GM18951 (cell line): Measurements from ENCODE around the gene ARSI.

Experiments used
- POLR2A ChIP-seq: IDR thresholded peaks from 4 replicates; pipeline ENCODE4 v1.6.1; 2011; ENCODE audit warnings: mild to moderate bottlenecking; ENCODE audit not compliant: insufficient read length, insufficient read depth; ENCODE audit errors: extremely low read depth
- in situ Hi-C: fragments of 300-500 bp; cut with MboI; formaldehyde crosslinking; loops from one replicate; pipeline ENCODE4 v1.12.0; 2022; ENCODE audit warnings: low sequenced_read_pairs, mixed read lengths, inconsistent platforms; ENCODE audit not compliant: unreplicated experiment

Gene ARSI

DNA sequence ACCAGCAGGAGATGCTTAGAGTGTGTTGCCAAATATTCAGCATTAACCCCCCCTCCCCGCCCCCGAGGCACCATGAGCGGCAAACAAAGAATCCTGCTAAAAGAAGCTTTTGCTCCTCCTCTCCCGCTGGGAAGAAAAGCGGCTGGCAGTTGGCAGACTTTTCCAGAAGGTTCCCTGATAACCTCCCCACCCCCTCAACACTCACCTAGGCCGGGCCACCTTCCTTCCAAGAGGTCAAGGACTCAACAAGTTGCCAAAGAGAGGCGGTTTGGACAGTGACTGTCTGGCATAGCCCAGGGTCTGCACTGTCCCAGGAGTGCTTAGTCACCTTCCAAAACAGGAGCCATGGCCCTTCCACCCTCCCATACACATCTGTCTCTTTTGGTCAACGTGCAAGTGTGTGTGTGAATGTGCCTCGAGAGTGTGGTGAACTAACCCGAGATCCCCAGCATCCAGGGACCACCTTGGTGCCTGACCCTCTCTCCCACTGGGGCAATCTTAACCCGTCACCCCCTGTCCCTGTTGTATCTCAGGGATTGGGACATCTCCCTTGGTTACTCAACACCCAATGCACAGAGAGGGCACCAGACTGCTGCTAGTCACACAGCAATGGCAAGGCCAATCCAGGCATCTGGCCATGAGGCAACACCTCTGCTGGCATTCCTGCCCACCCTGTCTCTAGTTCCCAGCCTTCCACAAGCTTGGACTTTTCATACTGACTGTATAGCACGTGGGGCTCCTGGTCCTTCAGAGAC is 32.0 kb downstream of the ARSI start:
- in situ Hi-C loops, result no loop called here
- no peak for TF ChIP-seq POLR2A

DNA sequence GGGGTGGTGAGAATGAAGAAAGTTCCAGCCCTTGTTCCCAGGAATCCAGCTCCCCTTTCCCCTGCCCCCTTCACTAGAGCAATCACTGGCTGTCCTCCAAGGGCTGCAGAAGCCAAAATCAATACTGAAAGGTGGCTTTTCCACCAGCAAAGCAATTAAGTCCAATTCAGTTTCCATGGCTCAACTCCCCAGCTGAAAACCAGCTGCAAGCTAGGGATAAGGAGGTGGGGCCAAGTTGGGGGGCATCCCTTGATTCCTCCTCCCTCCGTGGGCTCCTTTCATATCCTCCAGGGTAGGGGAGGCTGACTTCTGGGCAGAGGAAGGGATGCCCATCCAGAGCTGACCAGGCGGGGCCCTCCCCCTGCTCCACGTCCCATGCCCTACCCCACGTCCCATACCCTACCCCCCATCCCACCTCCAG is 35.8 kb downstream of the ARSI start:
- no peak for TF ChIP-seq POLR2A
- in situ Hi-C loops, result no loop called here

DNA sequence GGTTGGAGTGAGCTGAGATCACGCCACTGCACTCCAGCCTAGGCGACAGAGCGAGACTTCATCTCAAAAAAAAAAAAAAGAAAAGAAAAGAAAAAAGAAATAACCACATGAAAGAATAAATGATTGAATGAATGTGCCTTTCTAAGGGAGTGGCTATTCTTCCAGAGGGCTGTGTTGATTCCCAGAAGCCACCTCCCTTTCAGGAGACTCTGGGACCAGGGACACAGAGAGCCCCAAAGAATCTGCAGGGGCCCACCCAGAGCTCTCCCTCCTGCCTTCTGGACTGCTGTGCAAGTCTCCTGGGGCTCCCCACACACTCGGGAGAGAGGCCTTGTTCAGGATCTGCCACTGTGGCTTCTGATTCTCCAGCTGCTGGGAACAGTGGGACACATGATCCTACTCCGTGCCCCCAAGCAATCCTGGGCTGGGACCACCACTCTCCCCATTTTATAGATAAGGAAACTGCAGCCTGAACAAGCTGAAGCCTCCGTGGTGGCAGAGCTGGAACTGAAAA is 36.8 kb downstream of the ARSI start:
- in situ Hi-C loops, result no loop called here

DNA sequence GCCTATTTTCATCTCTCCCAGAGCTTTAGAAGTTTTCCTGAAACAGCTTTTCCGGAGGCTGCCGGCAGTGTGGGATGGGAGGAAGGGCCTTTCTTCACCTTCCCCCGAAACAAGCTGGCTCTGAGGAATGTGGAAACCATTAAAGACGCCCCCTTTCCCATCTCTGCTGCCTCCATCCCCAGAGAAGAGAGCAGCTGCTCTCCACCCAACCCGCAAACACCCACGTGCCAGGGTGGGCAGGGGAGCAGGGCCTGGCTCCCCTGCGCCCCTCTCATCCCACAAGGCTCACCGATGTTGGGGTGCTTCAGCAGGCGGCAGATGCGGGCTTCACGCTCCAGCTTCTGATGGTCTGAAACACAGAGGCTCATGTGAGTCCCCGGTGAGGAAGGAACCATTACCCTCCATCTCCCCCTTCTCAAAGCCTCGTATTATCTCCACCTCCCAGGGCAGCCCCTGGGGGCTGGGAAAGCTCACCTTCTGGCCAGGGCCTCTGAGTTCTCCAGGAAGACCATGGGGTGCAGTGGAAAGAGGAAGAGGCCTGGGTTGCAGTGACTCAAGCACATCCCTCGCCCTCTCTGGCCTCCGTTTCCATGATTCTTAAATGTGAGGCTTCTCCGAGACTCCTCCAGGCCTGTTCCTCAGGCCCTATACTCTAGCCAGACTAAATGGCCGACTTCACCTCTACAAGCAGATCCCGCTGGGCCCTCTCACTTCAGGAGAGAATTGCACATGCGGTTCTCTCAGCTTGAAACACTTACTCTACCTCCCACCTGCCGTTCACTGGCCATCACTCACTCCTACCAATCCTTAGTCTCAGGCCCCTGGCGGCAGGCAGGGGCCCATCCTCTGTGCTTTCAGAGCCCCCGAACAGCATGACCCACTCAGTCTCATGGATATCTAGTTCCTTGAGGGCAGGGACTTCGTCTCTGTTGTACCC is 37.8 kb downstream of the ARSI start:
- TF ChIP-seq POLR2A, result no peak
- in situ Hi-C loops, result no loop called here

More for the DNA sequence above, 36.8 kb downstream of the ARSI start:
- no peak for TF ChIP-seq POLR2A

DNA sequence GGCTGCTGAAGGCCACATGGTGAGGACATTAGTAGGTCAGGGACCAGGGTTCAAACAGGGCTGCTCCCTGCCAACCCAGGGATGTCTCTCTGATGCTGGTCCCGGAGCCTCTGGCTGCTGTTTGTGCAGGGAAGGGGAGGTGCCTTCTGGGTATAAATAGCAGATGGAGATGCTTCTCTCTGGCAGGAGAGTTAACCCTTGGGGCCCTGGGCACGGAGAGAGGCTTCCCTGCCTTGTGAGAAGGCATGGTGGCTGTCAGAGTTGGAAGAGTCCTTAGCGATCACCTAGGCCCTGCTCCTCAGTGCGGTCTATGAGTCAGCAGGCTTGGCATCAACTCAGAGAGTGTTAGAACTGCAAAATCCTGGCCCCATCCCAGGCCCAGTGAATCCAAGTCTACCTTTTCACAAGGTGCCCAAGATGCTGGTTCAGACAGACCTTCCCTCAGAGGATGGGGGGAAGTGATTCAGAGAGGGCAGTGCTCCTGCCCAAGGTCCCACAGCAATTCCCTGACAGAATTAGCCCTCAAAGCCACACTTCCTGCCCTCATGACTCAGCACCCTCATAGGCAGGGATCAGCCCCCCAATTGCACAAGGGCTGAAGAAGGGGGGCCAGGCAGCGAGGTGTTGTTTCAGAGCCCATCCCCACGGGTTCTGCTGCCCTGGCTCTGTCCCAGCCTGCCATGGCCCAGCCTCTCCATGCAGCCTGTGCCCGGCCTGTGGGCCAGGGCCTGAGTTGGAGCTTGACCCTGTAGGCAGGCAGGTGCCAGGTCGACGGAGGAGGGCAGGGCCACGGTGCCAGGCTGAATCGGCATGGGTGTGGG is 38.7 kb downstream of the ARSI start:
- in situ Hi-C loops, result no loop called here
- no peak for TF ChIP-seq POLR2A

DNA sequence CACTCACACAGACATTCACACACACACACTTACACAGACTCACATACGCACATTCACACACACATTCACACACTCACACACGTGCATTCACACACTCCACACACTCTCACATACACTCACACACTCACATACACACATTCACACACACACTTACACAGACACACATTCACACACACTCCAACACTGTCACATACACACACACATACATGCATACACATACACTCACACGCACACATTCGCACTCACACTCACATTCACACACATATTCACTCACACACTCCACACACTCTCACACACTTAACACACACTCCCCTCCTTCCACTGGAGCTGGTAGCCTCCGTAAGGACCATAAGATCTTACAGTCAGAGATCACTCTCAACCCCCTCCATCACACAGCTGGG is 39.3 kb downstream of the ARSI start:
- in situ Hi-C loops, result no loop called here
- no peak for TF ChIP-seq POLR2A

DNA sequence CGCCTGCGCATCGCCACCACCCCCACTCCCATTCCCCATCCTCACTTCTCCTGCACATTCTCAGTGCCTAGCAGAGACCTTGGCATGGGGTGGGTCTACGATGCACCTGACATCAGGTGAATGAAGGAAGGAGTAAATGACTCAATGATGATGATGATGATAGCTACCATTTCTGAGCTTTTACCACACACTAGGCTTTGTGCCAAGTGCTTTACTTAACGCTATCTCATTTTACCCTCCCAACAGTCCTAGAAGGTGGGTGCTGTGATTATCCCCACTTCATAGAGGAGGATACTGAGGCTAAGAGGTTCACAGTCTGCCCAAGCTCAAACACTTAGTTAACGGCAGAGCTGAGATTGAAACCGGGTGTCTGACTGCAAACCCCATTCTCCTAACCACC is 40.2 kb downstream of the ARSI start:
- in situ Hi-C loops, result no loop called here

DNA sequence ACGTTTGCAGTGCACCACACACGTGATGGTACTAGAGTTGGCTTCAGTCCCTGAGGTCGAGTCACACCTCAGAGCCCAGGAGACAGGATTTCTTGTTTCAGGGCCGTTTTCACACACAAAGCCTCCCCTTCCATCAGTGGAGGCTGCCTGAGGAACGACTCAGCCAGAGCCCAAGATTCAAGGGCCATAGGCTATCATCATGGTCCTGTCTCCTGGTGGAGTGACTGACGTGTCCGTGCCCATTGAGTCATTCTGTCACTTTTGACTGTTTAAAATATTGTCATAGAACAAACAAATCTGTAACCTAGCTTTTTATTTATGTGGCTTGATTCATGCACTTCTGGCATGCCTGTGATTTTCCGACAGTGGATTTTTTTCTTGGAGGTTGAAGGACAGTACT is 41.5 kb downstream of the ARSI start:
- in situ Hi-C loops, result no loop called here
- TF ChIP-seq POLR2A, result no peak

More for the DNA sequence above, 40.2 kb downstream of the ARSI start:
- TF ChIP-seq POLR2A, result no peak

DNA sequence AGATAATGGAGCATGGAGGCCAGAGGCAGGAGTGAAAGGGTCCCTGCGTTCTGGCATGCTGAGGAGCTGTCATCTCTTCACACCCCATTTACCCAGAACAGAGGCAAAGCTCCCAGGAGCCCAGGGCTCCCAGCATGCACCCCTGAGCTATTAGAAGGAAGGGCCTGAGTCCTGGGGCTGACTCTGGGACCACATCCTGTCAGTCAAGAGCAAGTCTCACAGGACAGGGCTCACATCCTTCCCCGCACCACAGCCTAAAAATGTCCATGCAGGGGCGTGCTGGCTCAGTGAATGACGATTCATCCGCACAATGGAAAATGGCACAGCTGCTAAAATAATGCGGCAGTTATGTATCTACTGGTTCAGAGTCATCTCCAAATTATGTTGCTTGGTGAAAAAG is 44.6 kb downstream of the ARSI start:
- in situ Hi-C loops, result no loop called here
- TF ChIP-seq POLR2A, result no peak

DNA sequence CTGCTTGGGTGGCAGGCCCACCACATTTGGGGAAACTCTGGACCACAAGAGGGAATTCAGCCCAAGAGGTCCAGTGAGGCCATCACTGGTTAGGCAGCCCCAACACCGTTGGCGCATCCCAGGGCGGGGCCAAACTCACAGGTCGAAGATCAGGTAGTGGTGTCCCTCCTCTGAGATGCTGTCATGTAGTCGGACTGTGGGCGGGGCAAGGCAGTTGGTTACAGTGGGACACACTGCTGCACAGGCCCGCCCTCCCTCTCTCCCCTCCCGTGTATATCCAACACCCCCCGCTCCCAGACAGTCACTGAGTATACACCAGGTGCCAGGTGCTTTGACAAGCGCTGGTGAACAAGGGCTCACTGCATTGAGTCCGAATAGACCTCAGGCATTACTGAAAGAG is 45.3 kb downstream of the ARSI start:
- in situ Hi-C loops, result no loop called here
- no peak for TF ChIP-seq POLR2A

DNA sequence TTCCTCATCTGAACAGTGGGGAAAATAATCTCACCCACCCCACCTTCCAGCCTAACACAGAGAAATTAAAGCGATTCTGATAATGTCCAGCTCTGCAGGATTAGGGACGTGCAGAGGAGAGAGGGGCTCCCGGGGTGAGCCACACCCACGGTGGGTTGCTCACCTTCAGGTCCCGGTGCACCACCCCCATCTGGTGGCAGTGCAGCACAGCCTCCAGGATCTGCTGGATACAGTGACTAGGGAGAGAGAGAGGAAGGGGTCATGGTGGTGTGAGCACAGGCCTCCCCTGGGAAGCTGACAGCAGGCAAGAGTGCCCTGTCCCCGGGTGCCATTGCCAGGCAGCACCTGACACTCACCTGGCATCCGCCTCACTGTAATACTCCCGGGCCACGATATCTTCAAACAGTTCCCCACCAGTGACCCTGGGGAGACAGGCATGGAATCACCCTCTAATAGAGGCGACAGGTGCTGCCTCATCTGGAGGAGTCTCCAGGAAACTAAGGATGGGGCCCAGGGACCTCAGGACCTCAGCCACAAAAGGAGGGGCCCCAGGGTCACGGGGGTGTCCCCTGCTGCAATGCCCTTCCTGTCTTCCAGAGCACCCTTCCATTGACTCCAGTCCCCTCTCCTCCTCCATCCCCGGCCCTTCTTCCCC is 46.2 kb downstream of the ARSI start:
- TF ChIP-seq POLR2A, result no peak
- in situ Hi-C loops, result no loop called here

DNA sequence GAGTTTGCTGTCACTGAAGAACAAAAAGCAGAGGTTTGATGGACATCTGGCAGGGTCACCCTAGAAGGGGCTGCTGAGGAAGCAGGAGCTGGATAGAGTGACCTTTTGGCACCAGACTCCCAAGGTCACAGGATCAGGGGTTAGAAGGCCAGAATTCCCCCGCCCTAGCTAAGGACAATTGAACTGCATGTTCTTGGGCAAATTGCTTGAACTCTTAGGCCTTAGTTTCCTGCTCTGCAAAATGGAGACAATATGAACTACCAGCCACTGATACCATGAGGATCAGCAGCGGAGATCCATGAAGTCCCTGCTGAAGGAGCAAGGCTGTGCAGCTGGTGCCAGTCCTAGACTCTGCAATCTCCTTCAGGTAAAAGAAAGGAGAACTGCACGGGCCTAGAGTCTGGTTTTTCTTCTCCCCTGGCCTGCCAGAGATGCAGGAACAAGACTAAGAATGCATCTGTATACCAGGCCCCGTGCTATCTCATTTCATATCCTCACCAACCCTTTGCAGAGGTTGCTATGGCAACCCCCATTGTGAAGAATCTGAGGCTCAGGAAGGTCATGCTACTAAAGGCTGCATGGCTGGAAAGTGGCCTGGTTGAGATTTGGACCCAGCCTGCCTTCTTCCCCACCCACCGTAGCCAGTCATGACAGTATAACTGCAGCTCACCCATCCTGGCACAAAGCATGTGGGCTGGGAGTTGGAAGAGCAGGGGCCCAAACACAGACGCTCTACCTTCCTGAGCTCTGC is 46.9 kb downstream of the ARSI start:
- in situ Hi-C loops, result no loop called here
- no peak for TF ChIP-seq POLR2A
